ENCODE data around the gene PC.

The PC gene

DNA sequence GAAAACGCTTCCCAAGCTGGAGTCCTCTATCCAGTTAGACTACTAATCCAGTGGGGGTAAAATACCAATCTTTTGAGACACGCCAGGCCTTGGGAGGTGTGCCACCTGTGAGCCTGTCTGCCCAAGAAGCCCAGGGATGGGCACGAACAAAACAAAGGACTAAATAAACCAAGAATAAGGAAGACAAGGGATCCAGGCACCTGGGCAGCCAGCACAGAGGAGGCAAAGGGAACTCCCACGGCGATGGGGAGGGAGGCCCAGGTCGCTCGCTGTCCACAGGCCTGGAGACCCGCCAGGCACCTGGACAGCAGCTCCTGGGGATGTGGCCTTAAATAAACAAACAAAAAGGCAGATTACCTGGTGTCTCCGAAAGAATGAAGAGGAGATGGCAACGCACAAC lies 69.9 kb downstream of the PC start:
- no peaks in the 10 kb centered on the region for H3K9me3 ChIP-seq (ENCODE audit: control insufficient read depth, low read length)
- no peak overlapping the region for H2BK5ac ChIP-seq (ENCODE audit: low read depth, low read length, poor library complexity, severe bottlenecking)
- H4K8ac ChIP-seq (ENCODE audit: low read length) = no peak overlapping the region
- H3K4me3 ChIP-seq (ENCODE audit: insufficient read depth in 1 of 2, low read depth in 1 of 2, low read length in 2 of 2) = no peak overlapping the region
- H3K23ac ChIP-seq (ENCODE audit: low read length in 2 of 2) = no peak overlapping the region
- no peak overlapping the region for H2BK15ac ChIP-seq (ENCODE audit: low read depth, poor library complexity, severe bottlenecking)
- DNase-seq = no peak
- peaks cover 30% of the 10 kb centered on the region for H3K4me1 ChIP-seq (ENCODE audit: control insufficient read depth, insufficient read depth, low read depth, low read length)
- H2BK120ac ChIP-seq (ENCODE audit: low read depth, low read length) = no peak overlapping the region
- no peak overlapping the region for H2BK12ac ChIP-seq (ENCODE audit: low read length in 2 of 2)
- no peak overlapping the region for H2AFZ ChIP-seq (ENCODE audit: low read depth, low read length)
- 96% methylated on average over 9 of the region's 10 CpGs for WGBS
- H3K4me2 ChIP-seq (ENCODE audit: low read length, poor library complexity, severe bottlenecking) = no peak overlapping the region
- H3K4ac ChIP-seq (ENCODE audit: low read depth in 1 of 2, low read length in 2 of 2) = no peak overlapping the region
- no peaks in the 10 kb centered on the region for H3K36me3 ChIP-seq (ENCODE audit: control insufficient read depth in 1 of 2, insufficient read depth in 2 of 2, low read depth in 1 of 2, low read length in 2 of 2)
- H4K91ac ChIP-seq (ENCODE audit: low read length) = no peak overlapping the region
- H3K79me1 ChIP-seq (replicated peaks; ENCODE audit: low read length, poor library complexity, severe bottlenecking) = peaks cover 8% of the 10 kb centered on the region
- no peak overlapping the region for H3K9ac ChIP-seq (ENCODE audit: low read length)
- no peaks in the 10 kb centered on the region for H3K27me3 ChIP-seq (ENCODE audit: control insufficient read depth in 1 of 2, insufficient read depth in 1 of 2, low read length in 2 of 2)
- no peak overlapping the region for H3K18ac ChIP-seq (ENCODE audit: low read depth in 1 of 2, low read length in 2 of 2)
- H3K14ac ChIP-seq (ENCODE audit: low read length in 2 of 2) = no peak overlapping the region
- H2AK5ac ChIP-seq (ENCODE audit: low read length, severe bottlenecking) = peak overlapping the region; percentile 96
- no peak overlapping the region for H3K27ac ChIP-seq (ENCODE audit: low read length, poor library complexity, severe bottlenecking)

DNA sequence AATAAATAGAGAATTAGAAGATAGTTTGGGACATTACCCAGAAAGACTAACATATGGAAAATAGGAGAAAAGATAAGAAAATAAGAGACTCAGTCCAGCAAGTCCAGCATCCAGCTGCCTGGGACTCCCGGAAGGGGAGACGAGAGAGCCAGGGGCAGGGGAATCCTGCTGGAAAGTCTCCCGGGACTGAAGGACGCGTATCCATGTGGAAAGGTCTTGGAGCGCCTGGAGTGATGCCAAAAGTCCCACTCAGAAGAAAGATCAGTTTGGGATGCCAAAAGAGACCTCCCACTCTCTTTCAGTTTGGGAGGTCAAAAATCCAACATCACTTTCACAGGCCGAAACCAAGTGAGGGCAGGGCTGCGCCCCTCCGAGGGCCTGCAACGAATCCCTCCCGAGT lies 70.7 kb downstream of the PC start:
- Histone ChIP-seq H3K14ac (ENCODE audit: low read length in 2 of 2) (no peak overlapping the region), H2AFZ (ENCODE audit: low read depth, low read length) (no peak overlapping the region), H3K9ac (ENCODE audit: low read length) (no peak overlapping the region), H3K23ac (ENCODE audit: low read length in 2 of 2) (no peak overlapping the region), H3K36me3 (ENCODE audit: control insufficient read depth in 1 of 2, insufficient read depth in 2 of 2, low read depth in 1 of 2, low read length in 2 of 2) (no peaks in the 10 kb centered on the region), H3K4ac (ENCODE audit: low read depth in 1 of 2, low read length in 2 of 2) (no peak overlapping the region), H3K4me3 (ENCODE audit: insufficient read depth in 1 of 2, low read depth in 1 of 2, low read length in 2 of 2) (no peak overlapping the region), H3K4me2 (ENCODE audit: low read length, poor library complexity, severe bottlenecking) (no peak overlapping the region), H2BK12ac (ENCODE audit: low read length in 2 of 2) (no peak overlapping the region), H2BK15ac (ENCODE audit: low read depth, poor library complexity, severe bottlenecking) (no peak overlapping the region), H3K18ac (ENCODE audit: low read depth in 1 of 2, low read length in 2 of 2) (no peak overlapping the region), H4K8ac (ENCODE audit: low read length) (no peak overlapping the region), H2AK5ac (ENCODE audit: low read length, severe bottlenecking) (peak overlapping the region; percentile 68), H3K27me3 (ENCODE audit: control insufficient read depth in 1 of 2, insufficient read depth in 1 of 2, low read length in 2 of 2) (no peaks in the 10 kb centered on the region), H2BK120ac (ENCODE audit: low read depth, low read length) (no peak overlapping the region), H3K79me1 (replicated peaks; ENCODE audit: low read length, poor library complexity, severe bottlenecking) (peaks cover 6% of the 10 kb centered on the region), H2BK5ac (ENCODE audit: low read depth, low read length, poor library complexity, severe bottlenecking) (no peak overlapping the region), H3K9me3 (ENCODE audit: control insufficient read depth, low read length) (no peaks in the 10 kb centered on the region), H3K27ac (ENCODE audit: low read length, poor library complexity, severe bottlenecking) (peak overlapping the region; percentile 20), H3K4me1 (ENCODE audit: control insufficient read depth, insufficient read depth, low read depth, low read length) (peaks cover 31% of the 10 kb centered on the region), H4K91ac (ENCODE audit: low read length) (no peak overlapping the region)
- no peak for DNase-seq
- 97% methylated on average over 11 of the region's 11 CpGs for WGBS

DNA sequence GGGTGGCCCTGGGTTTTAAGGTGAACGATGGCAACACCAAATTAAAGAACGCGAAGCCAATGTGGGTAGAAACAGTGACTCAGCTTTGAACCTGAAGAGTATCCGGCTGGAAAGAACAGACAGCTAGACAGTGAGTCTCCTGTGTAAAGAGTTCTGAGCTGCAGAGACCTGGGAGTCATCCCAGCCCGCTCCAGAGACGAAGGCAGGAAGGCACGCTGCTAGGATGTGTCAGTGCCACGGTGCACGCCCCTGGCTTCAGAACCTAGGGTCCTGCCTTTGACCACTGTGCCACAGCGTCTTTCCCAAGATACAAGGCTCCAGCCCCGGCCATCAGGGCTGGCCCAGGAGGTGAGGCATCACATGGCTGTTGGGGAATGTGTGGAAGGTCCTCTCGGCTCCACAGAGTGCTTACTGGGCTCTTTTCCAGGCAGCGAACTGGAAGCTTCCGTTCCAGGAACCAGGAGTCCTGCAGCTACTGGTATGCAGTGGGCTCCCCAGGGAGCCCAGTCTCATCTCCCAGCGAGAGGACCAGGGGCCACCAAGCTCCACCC lies 71.4 kb downstream of the PC start:
- Histone ChIP-seq H3K18ac (ENCODE audit: low read depth in 1 of 2, low read length in 2 of 2) (no peak overlapping the region), H3K4me2 (ENCODE audit: low read length, poor library complexity, severe bottlenecking) (peak overlapping the region; percentile 38), H3K4ac (ENCODE audit: low read depth in 1 of 2, low read length in 2 of 2) (no peak overlapping the region), H2AK5ac (ENCODE audit: low read length, severe bottlenecking) (peak overlapping the region; percentile 5), H3K27ac (ENCODE audit: low read length, poor library complexity, severe bottlenecking) (peak overlapping the region; percentile 77), H3K14ac (ENCODE audit: low read length in 2 of 2) (no peak overlapping the region), H4K8ac (ENCODE audit: low read length) (no peak overlapping the region), H3K79me1 (replicated peaks; ENCODE audit: low read length, poor library complexity, severe bottlenecking) (peaks cover 9% of the 10 kb centered on the region), H2BK12ac (ENCODE audit: low read length in 2 of 2) (no peak overlapping the region), H3K36me3 (ENCODE audit: control insufficient read depth in 1 of 2, insufficient read depth in 2 of 2, low read depth in 1 of 2, low read length in 2 of 2) (no peaks in the 10 kb centered on the region), H2BK15ac (ENCODE audit: low read depth, poor library complexity, severe bottlenecking) (no peak overlapping the region), H3K27me3 (ENCODE audit: control insufficient read depth in 1 of 2, insufficient read depth in 1 of 2, low read length in 2 of 2) (no peaks in the 10 kb centered on the region), H2BK5ac (ENCODE audit: low read depth, low read length, poor library complexity, severe bottlenecking) (no peak overlapping the region), H3K23ac (ENCODE audit: low read length in 2 of 2) (no peak overlapping the region), H2BK120ac (ENCODE audit: low read depth, low read length) (no peak overlapping the region), H3K9ac (ENCODE audit: low read length) (no peak overlapping the region), H4K91ac (ENCODE audit: low read length) (no peak overlapping the region), H3K9me3 (ENCODE audit: control insufficient read depth, low read length) (no peaks in the 10 kb centered on the region), H2AFZ (ENCODE audit: low read depth, low read length) (no peak overlapping the region), H3K4me3 (ENCODE audit: insufficient read depth in 1 of 2, low read depth in 1 of 2, low read length in 2 of 2) (no peak overlapping the region), H3K4me1 (ENCODE audit: control insufficient read depth, insufficient read depth, low read depth, low read length) (peaks cover 28% of the 10 kb centered on the region)
- no peak for DNase-seq
- WGBS = 84% methylated on average over 15 of the region's 15 CpGs

DNA sequence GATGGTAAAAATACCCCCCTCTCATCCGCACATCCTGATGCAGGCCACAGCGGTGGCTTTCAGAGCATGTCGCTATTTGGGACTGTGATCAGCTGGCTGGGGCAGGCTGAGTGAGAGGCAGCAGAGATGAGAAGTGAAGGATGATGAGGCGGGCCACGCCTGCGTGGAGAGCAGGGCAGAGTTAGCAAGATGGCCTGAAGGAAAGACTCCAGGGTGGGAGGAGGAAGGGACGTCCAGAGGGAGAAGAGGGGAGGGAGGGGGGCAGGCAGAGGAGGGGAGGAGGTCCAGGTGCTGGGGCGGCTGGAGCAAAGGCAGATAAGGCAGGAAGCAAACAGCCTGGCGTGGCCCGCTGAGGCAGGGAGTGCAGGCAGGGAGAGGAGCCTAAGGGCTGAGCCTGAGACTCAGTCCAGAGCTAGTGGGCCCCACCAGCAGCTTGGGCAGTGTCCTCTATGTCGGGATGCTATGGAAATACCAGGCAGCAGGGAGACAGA lies 72.2 kb downstream of the PC start:
- H3K23ac ChIP-seq (ENCODE audit: low read length in 2 of 2) = no peak overlapping the region
- WGBS = 77% methylated on average over 11 of the region's 11 CpGs
- peaks cover 34% of the 10 kb centered on the region for H3K4me1 ChIP-seq (ENCODE audit: control insufficient read depth, insufficient read depth, low read depth, low read length)

More for the DNA sequence above, 72.2 kb downstream of the PC start:
- Histone ChIP-seq H3K9me3 (ENCODE audit: control insufficient read depth, low read length) (no peaks in the 10 kb centered on the region), H2BK12ac (ENCODE audit: low read length in 2 of 2) (no peak overlapping the region), H3K79me1 (replicated peaks; ENCODE audit: low read length, poor library complexity, severe bottlenecking) (peaks cover 14% of the 10 kb centered on the region), H3K4me3 (ENCODE audit: insufficient read depth in 1 of 2, low read depth in 1 of 2, low read length in 2 of 2) (no peak overlapping the region), H2BK5ac (ENCODE audit: low read depth, low read length, poor library complexity, severe bottlenecking) (no peak overlapping the region), H3K36me3 (ENCODE audit: control insufficient read depth in 1 of 2, insufficient read depth in 2 of 2, low read depth in 1 of 2, low read length in 2 of 2) (no peaks in the 10 kb centered on the region), H3K27me3 (ENCODE audit: control insufficient read depth in 1 of 2, insufficient read depth in 1 of 2, low read length in 2 of 2) (peaks cover 0 to 4% of the 10 kb centered on the region in 2 experiments), H3K18ac (ENCODE audit: low read depth in 1 of 2, low read length in 2 of 2) (no peak overlapping the region), H3K4ac (ENCODE audit: low read depth in 1 of 2, low read length in 2 of 2) (no peak overlapping the region), H2AFZ (ENCODE audit: low read depth, low read length) (no peak overlapping the region), H3K4me2 (ENCODE audit: low read length, poor library complexity, severe bottlenecking) (no peak overlapping the region), H2AK5ac (ENCODE audit: low read length, severe bottlenecking) (peak overlapping the region; percentile 54), H2BK15ac (ENCODE audit: low read depth, poor library complexity, severe bottlenecking) (no peak overlapping the region), H3K14ac (ENCODE audit: low read length in 2 of 2) (peak overlapping the region in 1 of 2 experiments; percentile 29), H4K91ac (ENCODE audit: low read length) (no peak overlapping the region), H3K9ac (ENCODE audit: low read length) (no peak overlapping the region), H4K8ac (ENCODE audit: low read length) (no peak overlapping the region), H2BK120ac (ENCODE audit: low read depth, low read length) (no peak overlapping the region), H3K27ac (ENCODE audit: low read length, poor library complexity, severe bottlenecking) (peak overlapping the region; percentile 77)
- no peak for DNase-seq
